RWPE1 (cell line): ENCODE data around the gene STPG4.
"Not testable (repeated sequence)": the region's sequence is repeated elsewhere in the genome, so short reads cannot be mapped to it uniquely, and the experiment has no call there.

ENCODE experiments used
- CTCF ChIA-PET: fragments of 350-600 bp; sonication (Branson Sonifier 250); formaldehyde crosslinking; extraction: SDS; loops from one replicate; lab custom pipeline; 2021; lab: Yijun Ruan, JAX
- POLR2A ChIA-PET: fragments of 400-600 bp; formaldehyde crosslinking; extraction: SDS; loops from one replicate; lab custom pipeline; 2020; ENCODE audit warnings: antibody characterized with exemption; ENCODE audit not compliant: low non-redundant PET; lab: Yijun Ruan, JAX
- DNase-seq: peaks from one replicate; pipeline ENCODE4 v3.0.0; 2012; ENCODE audit warnings: low spot score
- H3K27ac ChIP-seq: fragments of 450-650 bp; 2 replicates; pipeline ENCODE4 v1.5.1; 2017
- TF ChIP-seq, protein P1 (sequence below): fragments of 450-650 bp; conservative IDR thresholded peaks from 2 replicates; pipeline ENCODE4 v1.5.1; 2017; ENCODE audit warnings: low read depth, mild to moderate bottlenecking

STPG4 gene

DNA sequence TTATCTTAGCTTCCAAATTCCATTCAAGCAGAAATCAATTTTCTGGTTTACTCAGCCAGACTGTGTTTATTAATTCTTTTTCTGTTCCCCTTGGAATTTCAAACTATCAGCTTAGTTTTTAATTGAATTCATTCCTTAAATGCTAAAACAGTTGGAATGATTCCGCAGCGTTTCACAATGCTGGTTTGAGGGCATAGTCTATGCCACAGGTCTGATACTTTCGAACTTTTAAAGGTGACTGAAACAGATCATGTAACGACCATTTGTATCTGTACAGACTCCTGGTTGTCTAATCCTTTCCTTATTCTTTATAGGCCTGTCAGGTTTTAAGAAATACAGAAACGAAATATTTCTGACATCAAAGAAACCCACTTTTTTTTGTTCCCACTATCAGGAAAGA, 45.4 kb downstream of the STPG4 start:
- no peak overlapping the region for H3K27ac ChIP-seq
- DNase-seq: no peak
- CTCF ChIA-PET: no interaction called here
- TF ChIP-seq, protein P1, sequence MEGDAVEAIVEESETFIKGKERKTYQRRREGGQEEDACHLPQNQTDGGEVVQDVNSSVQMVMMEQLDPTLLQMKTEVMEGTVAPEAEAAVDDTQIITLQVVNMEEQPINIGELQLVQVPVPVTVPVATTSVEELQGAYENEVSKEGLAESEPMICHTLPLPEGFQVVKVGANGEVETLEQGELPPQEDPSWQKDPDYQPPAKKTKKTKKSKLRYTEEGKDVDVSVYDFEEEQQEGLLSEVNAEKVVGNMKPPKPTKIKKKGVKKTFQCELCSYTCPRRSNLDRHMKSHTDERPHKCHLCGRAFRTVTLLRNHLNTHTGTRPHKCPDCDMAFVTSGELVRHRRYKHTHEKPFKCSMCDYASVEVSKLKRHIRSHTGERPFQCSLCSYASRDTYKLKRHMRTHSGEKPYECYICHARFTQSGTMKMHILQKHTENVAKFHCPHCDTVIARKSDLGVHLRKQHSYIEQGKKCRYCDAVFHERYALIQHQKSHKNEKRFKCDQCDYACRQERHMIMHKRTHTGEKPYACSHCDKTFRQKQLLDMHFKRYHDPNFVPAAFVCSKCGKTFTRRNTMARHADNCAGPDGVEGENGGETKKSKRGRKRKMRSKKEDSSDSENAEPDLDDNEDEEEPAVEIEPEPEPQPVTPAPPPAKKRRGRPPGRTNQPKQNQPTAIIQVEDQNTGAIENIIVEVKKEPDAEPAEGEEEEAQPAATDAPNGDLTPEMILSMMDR: no peak
- POLR2A ChIA-PET: no interaction called here

GRCh38 chr2:47109007-47109375, 46.1 kb downstream of the STPG4 start:
- CTCF ChIA-PET: no interaction called here
- no peak for DNase-seq
- POLR2A ChIA-PET: no interaction called here
- no peak overlapping the region for H3K27ac ChIP-seq
- TF ChIP-seq, protein P1: no peak

GRCh38 chr2:47108267-47109006, 46.7 kb downstream of the STPG4 start:
- CTCF ChIA-PET, H3K27ac ChIP-seq, DNase-seq, POLR2A ChIA-PET: not testable (repeated sequence)

GRCh38 chr2:47107201-47107600, 47.9 kb downstream of the STPG4 start:
- DNase-seq, H3K27ac ChIP-seq, CTCF ChIA-PET, POLR2A ChIA-PET: not testable (repeated sequence)

DNA sequence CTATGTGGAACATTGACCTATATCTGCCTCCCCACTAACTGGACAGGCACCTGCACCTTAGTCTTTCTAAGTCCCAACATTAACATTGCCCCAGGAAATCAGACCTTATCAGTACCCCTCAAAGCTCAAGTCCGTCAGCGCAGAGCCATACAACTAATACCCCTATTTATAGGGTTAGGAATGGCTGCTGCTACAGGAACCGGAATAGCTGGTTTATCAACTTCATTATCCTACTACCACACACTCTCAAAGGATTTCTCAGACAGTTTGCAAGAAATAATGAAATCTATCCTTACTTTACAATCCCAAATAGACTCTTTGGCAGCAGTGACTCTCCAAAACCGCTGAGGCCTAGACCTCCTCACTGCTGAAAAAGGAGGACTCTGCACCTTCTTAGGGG, 48.9 kb downstream of the STPG4 start:
- CTCF ChIA-PET, DNase-seq, H3K27ac ChIP-seq, POLR2A ChIA-PET: not testable (repeated sequence)

- CTCF ChIA-PET, POLR2A ChIA-PET, DNase-seq, H3K27ac ChIP-seq: not testable (repeated sequence)
These were observed 55.4 kb downstream of the STPG4 start for GRCh38 chr2:47099712-47100111.

DNA sequence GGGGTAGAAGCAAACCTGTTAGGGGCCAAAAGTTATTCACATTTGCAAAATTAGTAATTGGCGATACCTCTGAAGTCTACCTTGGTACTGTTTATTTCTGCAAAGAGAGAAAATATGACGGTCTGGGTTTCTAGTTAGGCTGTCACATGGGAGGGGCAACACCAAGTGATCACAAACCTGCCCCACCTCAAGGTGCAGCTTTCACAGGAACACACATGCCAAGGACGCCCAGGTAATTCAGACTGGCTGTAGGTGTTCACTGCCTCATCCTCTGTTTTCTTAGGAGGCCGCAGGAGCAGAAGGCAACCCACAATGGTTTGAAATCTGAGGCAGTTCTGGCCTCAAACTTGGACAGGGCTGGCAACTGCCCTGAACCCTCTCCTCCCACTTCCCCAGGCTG, 56.2 kb downstream of the STPG4 start:
- ChIA-PET CTCF (no interaction called here), POLR2A (no interaction called here)
- no peak overlapping the region for H3K27ac ChIP-seq
- TF ChIP-seq, protein P1: no peak
- DNase-seq: no peak

DNA sequence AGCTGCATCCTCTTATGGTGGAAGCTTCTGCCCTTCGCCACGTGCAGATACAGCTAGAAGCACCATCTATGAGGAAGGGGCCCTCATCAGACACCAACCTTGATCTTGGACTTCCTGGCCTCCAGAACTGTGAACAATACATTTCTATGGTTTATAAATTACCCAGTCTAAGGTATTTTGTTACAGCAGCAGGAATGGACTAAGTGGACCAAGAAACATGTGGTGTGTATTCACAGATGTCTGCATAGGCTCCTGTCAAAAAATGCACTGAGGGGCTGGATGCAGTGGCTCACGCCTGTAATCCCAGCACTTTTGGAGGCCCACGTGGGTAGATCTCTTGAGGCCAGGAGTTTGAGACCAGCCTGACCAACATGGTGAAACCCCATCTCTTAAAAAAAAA, 57.5 kb downstream of the STPG4 start:
- no peak for DNase-seq
- no peak overlapping the region for H3K27ac ChIP-seq
- CTCF ChIA-PET: no interaction called here
- TF ChIP-seq, protein P1: no peak
- POLR2A ChIA-PET: no interaction called here

DNA sequence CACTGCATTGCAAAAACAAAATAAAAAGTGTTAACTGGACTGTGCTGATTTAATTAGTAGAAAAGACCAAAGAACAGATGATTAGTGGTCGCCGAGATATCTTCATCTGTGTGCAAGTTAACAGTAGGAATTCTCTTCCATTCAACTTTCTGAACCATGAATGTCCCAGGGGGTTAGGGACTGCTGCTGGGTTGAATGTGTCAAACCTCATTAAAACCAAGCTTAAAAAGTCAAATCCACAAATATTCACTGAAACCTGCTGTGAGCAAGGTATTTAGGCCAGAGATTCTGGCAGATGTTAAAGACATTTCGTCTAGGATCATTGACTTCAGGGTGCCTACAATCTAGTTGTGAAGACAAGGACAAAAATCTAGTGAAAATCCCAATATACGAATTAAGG, 58.7 kb downstream of the STPG4 start:
- POLR2A ChIA-PET: no interaction called here
- TF ChIP-seq, protein P1: no peak
- DNase-seq: no peak
- H3K27ac ChIP-seq: no peak overlapping the region
- CTCF ChIA-PET: no interaction called here
